ENCODE measurements around the gene UBA1. TPM values are rescaled to one million over a fixed set of nuclear protein-coding genes. Genes with fewer than 3 reads are reported as not detected.
A peak's percentile ranks its signal among the peaks of the same experiment; 100 is the strongest.

UBA1 gene
- total and polyA plus RNA-seq, 10 of the 15 experiments (the other 5 are each of a cell fraction or from before 2014, with no cell fraction given) = 60.4 to 314 (median 216) TPM

- Histone ChIP-seq H3K27me3 (replicated peaks in 1 of 2; ENCODE audit: control insufficient read depth in 2 of 2, insufficient read depth in 2 of 2, low read length in 1 of 2) (no peaks in the 10 kb centered on the region), H3K4me3 (peak overlapping the region; percentile 77), H2AFZ (ENCODE audit: control insufficient read depth, low read depth, low read length) (peak overlapping the region; percentile 59), H3K4me2 (ENCODE audit: control insufficient read depth, insufficient read depth) (peak overlapping the region; percentile 24; the same call in 1 of the 2 replicates), H4K20me1 (ENCODE audit: control insufficient read depth, insufficient read depth) (no peaks in the 10 kb centered on the region), H3K9ac (ENCODE audit: control insufficient read depth, insufficient read depth, low read length) (peak overlapping the region; percentile 84), H3K36me3 (ENCODE audit: control insufficient read depth in 2 of 2, insufficient read depth in 2 of 2, low read length in 1 of 2) (peaks cover 0 to 2% of the 10 kb centered on the region in 2 experiments; a peak in 3 of 4 replicates), H3K4me1 (ENCODE audit: control insufficient read depth, insufficient read depth, low read length) (peaks cover 8% of the 10 kb centered on the region), H3K9me3 (replicated peaks; ENCODE audit: control insufficient read depth, insufficient read depth, low read length) (no peaks in the 10 kb centered on the region), H3K79me2 (ENCODE audit: control insufficient read depth, insufficient read depth, low read length) (peaks cover 34% of the 10 kb centered on the region), H3K27ac (ENCODE audit: control insufficient read depth, insufficient read depth) (peak overlapping the region; percentile 78)
- FAIRE-seq = no peak
- SMC1A ChIA-PET (ENCODE audit: uncharacterized antibody, unreplicated experiment) = interaction anchor here (0.8 to 1.2 kb wide), 4 partner anchors 27 to 642 kb away, joined by 3 to 5 read pairs (median 4); partner anchors contain the start of genes NDUFB11 and RBM10
- peak; percentile 72 for ATAC-seq
- DNase-seq (ENCODE audit: low read depth, low spot score) = peak; percentile 64
- no TSS peak for BruUV-seq (replicated peaks)
- intact Hi-C loops (cut with micrococcal nuclease; ENCODE audit: unreplicated experiment) = loop anchor here (2.0 to 5.0 kb wide), 4 partner anchors 172 to 1757 kb away; no protein-coding TSS in a partner anchor
- CTCF ChIA-PET = interaction anchor here (1.4 to 2.7 kb wide), 5 partner anchors 46 to 332 kb away, joined by 3 to 16 read pairs (median 8); partner anchors contain the start of genes NDUFB11, RBM10 and ZNF157
- RAD21 ChIA-PET (ENCODE audit: unreplicated experiment) = interaction anchor here (0.9 to 2.5 kb wide), 5 partner anchors 27 to 333 kb away, joined by 3 to 14 read pairs (median 6); partner anchors contain the start of genes CDK16, NDUFB11, RBM10 and USP11
- POLR2A ChIA-PET = interaction anchor here (0.8 to 3.4 kb wide), 8 partner anchors 12 to 326 kb away, joined by 3 to 25 read pairs (median 3); partner anchors contain the start of genes CDK16, NDUFB11, RBM10 and USP11
- 25% methylated on average over 40 of the region's 40 CpGs for WGBS (ENCODE audit: insufficient coverage, insufficient replicate concordance, low lambda C conversion rate, missing lambda C conversion rate)
- in situ Hi-C loops (cut with MboI) = loop anchor here (5.0 to 10.0 kb wide), 2 partner anchors 197 to 464 kb away; partner anchors contain the start of genes ELK1 and UXT
- TF ChIP-seq SUZ12 (IDR thresholded peaks at IDR 0.05; ENCODE audit: unreplicated experiment) (no peak), BRCA1 (IDR thresholded peaks at IDR 0.05; ENCODE audit: low read depth, low read length) (no peak), ZNF24 (IDR thresholded peaks at IDR 0.05) (no peak), USF2 (IDR thresholded peaks at IDR 0.05; ENCODE audit: borderline replicate concordance, low read depth, low read length) (no peak; the same call in 1 of the 2 replicates), SREBF2 (IDR thresholded peaks at IDR 0.05; ENCODE audit: low read length) (no peak), SPI1 (IDR thresholded peaks at IDR 0.05; ENCODE audit: borderline replicate concordance, insufficient read depth, low read depth, low read length) (0 out of 2 replicates have a peak, but pooled peaks have one; percentile 2), RFX5 (IDR thresholded peaks at IDR 0.05; ENCODE audit: low read depth, low read length) (no peak), RELB (IDR thresholded peaks at IDR 0.05; ENCODE audit: low read depth) (peak; percentile 74; the same call in 1 of the 2 replicates), SUPT20H (IDR thresholded peaks at IDR 0.05; ENCODE audit: borderline replicate concordance, control insufficient read depth, low read depth, low read length) (no peak), MAX (IDR thresholded peaks at IDR 0.05; ENCODE audit: low read depth, low read length) (peak; percentile 64; the same call in 1 of the 2 replicates), CBX5 (IDR thresholded peaks at IDR 0.05; ENCODE audit: low read depth) (no peak), BMI1 (IDR thresholded peaks at IDR 0.05; ENCODE audit: borderline replicate concordance) (no peak), DPF2 (IDR thresholded peaks at IDR 0.05) (no peak), BCLAF1 (IDR thresholded peaks at IDR 0.05) (peak; percentile 91), FOXM1 (IDR thresholded peaks at IDR 0.05; ENCODE audit: low read depth, low read length) (no peak), EGR1 (IDR thresholded peaks at IDR 0.05; ENCODE audit: borderline replicate concordance in 1 of 2, low read depth in 2 of 2, low read length in 2 of 2) (no peak)
Measured at GRCh38 chrX:47190445-47191269, 3.0 kb upstream of the UBA1 start.

Measured in GM12878 (cell line).